ENCODE measurements around the gene THEM4. TPM values are rescaled to one million over a fixed set of nuclear protein-coding genes. Genes with fewer than 3 reads are reported as not detected.

Gene THEM4

GRCh38 chr1:151831256-151831591, 78.1 kb downstream of the THEM4 start:
- Histone ChIP-seq H3K4me1 (ENCODE audit: control insufficient read depth, insufficient read depth, low read length) (peaks cover 4% of the 10 kb centered on the region), H3K27me3 (ENCODE audit: control insufficient read depth, insufficient read depth, low read length) (peaks cover 27% of the 10 kb centered on the region), H3K4me2 (ENCODE audit: low read length) (no peak overlapping the region), H3K9ac (ENCODE audit: low read depth, low read length) (no peak overlapping the region), H3K36me3 (ENCODE audit: insufficient read depth, low read length) (no peaks in the 10 kb centered on the region), H3K9me3 (replicated peaks; ENCODE audit: low read length) (no peaks in the 10 kb centered on the region), H3K4me3 (ENCODE audit: low read length) (no peak overlapping the region)

GRCh38 chr1:151830055-151830454, 79.3 kb downstream of the THEM4 start:
- Histone ChIP-seq H3K4me3 (ENCODE audit: low read length) (no peak overlapping the region), H3K9me3 (replicated peaks; ENCODE audit: low read length) (no peaks in the 10 kb centered on the region), H3K27me3 (ENCODE audit: control insufficient read depth, insufficient read depth, low read length) (peaks cover 32% of the 10 kb centered on the region), H3K4me2 (ENCODE audit: low read length) (no peak overlapping the region), H3K4me1 (ENCODE audit: control insufficient read depth, insufficient read depth, low read length) (peaks cover 4% of the 10 kb centered on the region), H3K9ac (ENCODE audit: low read depth, low read length) (no peak overlapping the region), H3K36me3 (ENCODE audit: insufficient read depth, low read length) (no peaks in the 10 kb centered on the region)

DNA sequence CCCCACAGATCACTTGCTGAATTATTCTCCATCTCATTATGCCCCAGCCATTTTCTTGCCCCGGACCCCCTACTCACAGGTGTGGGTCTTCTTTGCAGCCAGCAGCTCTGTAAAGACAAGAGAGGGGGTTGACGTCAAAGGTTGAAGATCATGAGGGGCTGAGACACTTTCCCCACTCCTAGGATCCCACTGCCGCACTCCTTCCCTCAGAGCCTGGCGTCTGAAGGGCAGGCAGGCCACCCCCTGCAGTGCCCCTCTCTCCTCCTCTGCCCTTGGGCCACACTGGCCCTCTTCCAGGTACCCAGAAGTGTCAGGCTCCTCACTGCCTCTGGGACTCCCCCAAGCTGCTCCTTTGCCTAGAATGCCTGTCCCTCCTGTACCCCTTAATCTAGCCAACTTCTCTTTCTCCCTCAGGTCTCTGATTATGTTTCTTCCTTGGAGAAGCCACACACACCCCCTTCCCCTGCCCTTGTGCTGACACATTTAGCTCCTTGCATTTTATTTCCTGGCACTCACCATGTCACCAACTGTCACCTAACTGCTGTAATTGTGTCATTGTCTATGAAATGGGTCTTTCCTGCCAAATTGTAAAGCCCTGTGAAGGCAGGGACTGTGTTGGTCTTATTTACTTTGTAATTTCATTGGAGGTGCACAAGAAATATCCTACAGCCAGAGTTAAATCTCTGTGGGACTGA, 79.8 kb downstream of the THEM4 start:
- Histone ChIP-seq H3K9me3 (replicated peaks; ENCODE audit: low read length) (no peaks in the 10 kb centered on the region), H3K4me1 (ENCODE audit: control insufficient read depth, insufficient read depth, low read length) (peaks cover 4% of the 10 kb centered on the region), H3K4me3 (ENCODE audit: low read length) (no peak overlapping the region), H3K36me3 (ENCODE audit: insufficient read depth, low read length) (no peaks in the 10 kb centered on the region), H3K27me3 (ENCODE audit: control insufficient read depth, insufficient read depth, low read length) (peaks cover 37% of the 10 kb centered on the region), H3K4me2 (ENCODE audit: low read length) (no peak overlapping the region), H3K9ac (ENCODE audit: low read depth, low read length) (no peak overlapping the region)

- Histone ChIP-seq H3K36me3 (ENCODE audit: insufficient read depth, low read length) (no peaks in the 10 kb centered on the region), H3K9ac (ENCODE audit: low read depth, low read length) (no peak overlapping the region), H3K4me2 (ENCODE audit: low read length) (no peak overlapping the region), H3K4me1 (ENCODE audit: control insufficient read depth, insufficient read depth, low read length) (peaks cover 4% of the 10 kb centered on the region), H3K4me3 (ENCODE audit: low read length) (no peak overlapping the region), H3K9me3 (replicated peaks; ENCODE audit: low read length) (no peaks in the 10 kb centered on the region), H3K27me3 (ENCODE audit: control insufficient read depth, insufficient read depth, low read length) (peaks cover 42% of the 10 kb centered on the region)
Measured at GRCh38 chr1:151828921-151829320, 80.4 kb downstream of the THEM4 start.

GRCh38 chr1:151827853-151828252, 81.5 kb downstream of the THEM4 start:
- no peaks in the 10 kb centered on the region for H3K9me3 ChIP-seq (replicated peaks; ENCODE audit: low read length)
- no peak overlapping the region for H3K9ac ChIP-seq (ENCODE audit: low read depth, low read length)
- no peak overlapping the region for H3K4me3 ChIP-seq (ENCODE audit: low read length)
- no peak overlapping the region for H3K4me2 ChIP-seq (ENCODE audit: low read length)
- H3K27me3 ChIP-seq (ENCODE audit: control insufficient read depth, insufficient read depth, low read length): peaks cover 53% of the 10 kb centered on the region
- H3K36me3 ChIP-seq (ENCODE audit: insufficient read depth, low read length): no peaks in the 10 kb centered on the region
- H3K4me1 ChIP-seq (ENCODE audit: control insufficient read depth, insufficient read depth, low read length): peaks cover 4% of the 10 kb centered on the region

GRCh38 chr1:151825751-151826660, 83.3 kb downstream of the THEM4 start:
- no peaks in the 10 kb centered on the region for H3K36me3 ChIP-seq (ENCODE audit: insufficient read depth, low read length)
- no peak overlapping the region for H3K9ac ChIP-seq (ENCODE audit: low read depth, low read length)
- H3K4me1 ChIP-seq (ENCODE audit: control insufficient read depth, insufficient read depth, low read length): peaks cover 4% of the 10 kb centered on the region
- H3K27me3 ChIP-seq (ENCODE audit: control insufficient read depth, insufficient read depth, low read length): peaks cover 65% of the 10 kb centered on the region
- H3K4me3 ChIP-seq (ENCODE audit: low read length): no peak overlapping the region
- no peak overlapping the region for H3K4me2 ChIP-seq (ENCODE audit: low read length)
- H3K9me3 ChIP-seq (replicated peaks; ENCODE audit: low read length): no peaks in the 10 kb centered on the region

- no peak overlapping the region for H3K9ac ChIP-seq (ENCODE audit: low read depth, low read length)
- H3K9me3 ChIP-seq (replicated peaks; ENCODE audit: low read length): no peaks in the 10 kb centered on the region
- no peak overlapping the region for H3K4me3 ChIP-seq (ENCODE audit: low read length)
- no peaks in the 10 kb centered on the region for H3K36me3 ChIP-seq (ENCODE audit: insufficient read depth, low read length)
- no peak overlapping the region for H3K4me2 ChIP-seq (ENCODE audit: low read length)
- peaks cover 68% of the 10 kb centered on the region for H3K27me3 ChIP-seq (ENCODE audit: control insufficient read depth, insufficient read depth, low read length)
- H3K4me1 ChIP-seq (ENCODE audit: control insufficient read depth, insufficient read depth, low read length): peaks cover 4% of the 10 kb centered on the region
Measured at GRCh38 chr1:151825204-151825603, 84.1 kb downstream of the THEM4 start.

Small RNA genes within 50 kb of the gene (small RNA-seq; reads per million reads assigned to genes)
- not detected for gene RF00019
